Left lung (tissue), 10 donors: Measurements from ENCODE around the gene TDRD1. TPM values are rescaled to one million over a fixed set of nuclear protein-coding genes. Genes with fewer than 3 reads are reported as not detected.

Source experiments
- ATAC-seq: fragments of 200-7000 bp; cut with Tn5 transposase; one replicate; pipeline ENCODE4 v1.9.1; 2020; ENCODE audit warnings: moderate library complexity
- DNase-seq, 4 donors: peaks; one replicate each; pipeline ENCODE4 v3.0.0-alpha.2; 2013 to 2020
- H3K27ac ChIP-seq, 2 donors: fragments of 200-600 bp; sonication (generic) in 1 of 2; one replicate each; pipeline versions ENCODE4 v1.5.0 to v1.8.0; 2020 to 2021
- H3K27me3 ChIP-seq, 2 donors: fragments of 200-600 bp; sonication (generic) in 1 of 2; one replicate each; pipeline versions ENCODE4 v1.5.0 to v1.8.0; 2020 to 2021
- H3K36me3 ChIP-seq, 2 donors: fragments of 200-600 bp; sonication (generic) in 1 of 2; one replicate each; pipeline versions ENCODE4 v1.5.0 to v1.8.0; 2020 to 2021
- H3K4me1 ChIP-seq, 2 donors: fragments of 200-600 bp; one replicate each; pipeline ENCODE4 v1.8.0; 2021
- H3K4me3 ChIP-seq, 2 donors: fragments of 200-600 bp; sonication (generic) in 1 of 2; one replicate each; pipeline versions ENCODE4 v1.5.0 to v1.8.0; 2020 to 2021; ENCODE audit warnings: mild to moderate bottlenecking in 1 of 2
- H3K9me3 ChIP-seq, 2 donors: fragments of 200-600 bp; sonication (generic) in 1 of 2; one replicate each; pipeline versions ENCODE4 v1.5.0 to v1.8.0; 2020 to 2021
- CTCF ChIP-seq, 2 donors: fragments of 200-600 bp; sonication (generic) in 1 of 2; IDR thresholded peaks; one replicate each; pipeline versions ENCODE4 v1.5.0 to v1.8.0; 2021; ENCODE audit warnings: antibody characterized with exemption in 2 of 2
- intact Hi-C, 2 donors: fragments of 100-400 bp; cut with DNase I; formaldehyde crosslinking; loops; one replicate each; pipeline versions ENCODE4 v1.11.2 to v1.14.2; 2022
- polyA plus RNA-seq, 6 donors: library from polyadenylated mRNA; unstranded; fragments of 120-200 nt; gene quantifications; one replicate each; pipeline ENCODE4 v1.2.1, GENCODE V29; 2013; ENCODE audit not compliant: insufficient read length in 6 of 6
- total RNA-seq, 2 donors: library from RNA; stranded (reverse); fragmentation: NEBNext Ultra II Directional; extraction: Animal tissue kit (Norgen Biotek cat#: 25700); gene quantifications; one replicate each; pipeline ENCODE4 v1.2.1, GENCODE V29; 2021
- donor health status: DM: no; HTN: yes; CAD: no.
- donor health status: DM: no; HTN: no; CAD: no.

The TDRD1 gene
- total and polyA plus RNA-seq, 8 donors, result 0.15 to 0.50 (median 0.20) TPM

GRCh38 chr10:114163062-114163461, 16.1 kb upstream of the TDRD1 start:
- TF ChIP-seq CTCF (IDR thresholded peaks at IDR 0.05), result no peak
- Histone ChIP-seq H3K36me3 (peaks cover 0 to 13% of the 10 kb centered on the region in 2 donors), H3K27me3 (no peaks in the 10 kb centered on the region), H3K27ac (no peak overlapping the region), H3K4me1 (peaks cover 0 to 18% of the 10 kb centered on the region in 2 donors), H3K4me3 (no peak overlapping the region), H3K9me3 (no peaks in the 10 kb centered on the region)
- no peak for ATAC-seq
- intact Hi-C loops, result no loop called here
- DNase-seq, result no peak

- H3K27me3 ChIP-seq, result no peaks in the 10 kb centered on the region
- H3K9me3 ChIP-seq, result peaks cover 0 to 11% of the 10 kb centered on the region in 2 donors
- DNase-seq (peak in 1 of 4 donors; percentile 61), ATAC-seq (peak; percentile 76)
- peak overlapping the region; percentile 13 to 51 for H3K27ac ChIP-seq
- H3K4me1 ChIP-seq, result peaks cover 0 to 9% of the 10 kb centered on the region in 2 donors
- TF ChIP-seq CTCF (IDR thresholded peaks at IDR 0.05), result no peak
- intact Hi-C loops, result no loop called here
- peaks cover 0 to 10% of the 10 kb centered on the region in 2 donors for H3K36me3 ChIP-seq
- H3K4me3 ChIP-seq, result no peak overlapping the region
Measured at GRCh38 chr10:114166043-114166442, 13.1 kb upstream of the TDRD1 start.

- ATAC-seq (peak; percentile 32), DNase-seq (no peak)
- Histone ChIP-seq H3K27me3 (no peaks in the 10 kb centered on the region), H3K27ac (peak overlapping the region; percentile 13 to 51), H3K9me3 (peaks cover 0 to 11% of the 10 kb centered on the region in 2 donors), H3K4me3 (no peak overlapping the region), H3K4me1 (peaks cover 0 to 14% of the 10 kb centered on the region in 2 donors), H3K36me3 (peaks cover 0 to 9% of the 10 kb centered on the region in 2 donors)
- TF ChIP-seq CTCF (IDR thresholded peaks at IDR 0.05), result no peak
- intact Hi-C loops, result no loop called here
Measured at GRCh38 chr10:114166494-114166893, 12.7 kb upstream of the TDRD1 start.

- Histone ChIP-seq H3K27ac (no peak overlapping the region), H3K4me1 (peaks cover 0 to 29% of the 10 kb centered on the region in 2 donors), H3K36me3 (no peaks in the 10 kb centered on the region), H3K27me3 (no peaks in the 10 kb centered on the region), H3K4me3 (no peak overlapping the region), H3K9me3 (peaks cover 0 to 11% of the 10 kb centered on the region in 2 donors)
- ATAC-seq (no peak), DNase-seq (no peak)
- no peak for TF ChIP-seq CTCF (IDR thresholded peaks at IDR 0.05)
- intact Hi-C loops, result no loop called here
Measured at GRCh38 chr10:114167985-114168384, 11.2 kb upstream of the TDRD1 start.

GRCh38 chr10:114168450-114169009, 10.6 kb upstream of the TDRD1 start:
- no peak for DNase-seq
- H3K36me3 ChIP-seq, result no peaks in the 10 kb centered on the region
- peaks cover 0 to 30% of the 10 kb centered on the region in 2 donors for H3K4me1 ChIP-seq
- no peak for ATAC-seq
- H3K4me3 ChIP-seq, result no peak overlapping the region
- intact Hi-C loops, result no loop called here
- no peak for TF ChIP-seq CTCF (IDR thresholded peaks at IDR 0.05)
- peaks cover 0 to 11% of the 10 kb centered on the region in 2 donors for H3K9me3 ChIP-seq
- no peaks in the 10 kb centered on the region for H3K27me3 ChIP-seq
- H3K27ac ChIP-seq, result no peak overlapping the region
